ENCODE data around the gene PTPN2. TPM values are rescaled to one million over a fixed set of nuclear protein-coding genes. Genes with fewer than 3 reads are reported as not detected.

PTPN2 gene
- total and polyA plus RNA-seq, 2 of the 4 experiments (the other 2 are of a cell fraction), result 13.2 to 30.6 TPM

DNA sequence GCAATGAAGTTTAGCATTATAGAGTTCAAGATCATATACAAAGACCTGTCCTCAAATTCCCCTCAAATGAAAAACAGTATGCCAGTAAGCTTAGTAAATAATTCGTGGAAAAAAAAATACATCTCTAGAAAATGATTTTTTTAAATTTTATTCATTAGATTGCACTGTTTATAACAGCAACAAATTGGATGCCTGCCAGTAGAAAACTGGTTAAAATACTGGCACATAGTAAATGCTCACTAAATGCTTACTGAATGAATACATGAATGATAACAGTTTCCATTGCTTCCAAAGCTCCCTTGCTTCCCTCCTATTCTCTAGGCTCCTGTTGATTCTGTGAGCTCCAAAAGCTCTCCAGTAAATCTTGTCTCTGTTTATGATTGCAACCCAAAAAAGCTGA, 38.2 kb upstream of the PTPN2 start:
- no peak overlapping the region for H3K4me3 ChIP-seq (ENCODE audit: insufficient read depth, low read depth, low read length)
- TF ChIP-seq USF2 (IDR thresholded peaks at IDR 0.05; ENCODE audit: low read depth, low read length), result no peak
- no peak for TF ChIP-seq RCOR1 (IDR thresholded peaks at IDR 0.05; ENCODE audit: insufficient replicate concordance, low read length)
- no peak for TF ChIP-seq SMC3 (IDR thresholded peaks at IDR 0.05; ENCODE audit: low read depth, low read length)
- no peak for TF ChIP-seq FOS (IDR thresholded peaks at IDR 0.05; ENCODE audit: low read depth, low read length)
- TF ChIP-seq, protein P1, sequence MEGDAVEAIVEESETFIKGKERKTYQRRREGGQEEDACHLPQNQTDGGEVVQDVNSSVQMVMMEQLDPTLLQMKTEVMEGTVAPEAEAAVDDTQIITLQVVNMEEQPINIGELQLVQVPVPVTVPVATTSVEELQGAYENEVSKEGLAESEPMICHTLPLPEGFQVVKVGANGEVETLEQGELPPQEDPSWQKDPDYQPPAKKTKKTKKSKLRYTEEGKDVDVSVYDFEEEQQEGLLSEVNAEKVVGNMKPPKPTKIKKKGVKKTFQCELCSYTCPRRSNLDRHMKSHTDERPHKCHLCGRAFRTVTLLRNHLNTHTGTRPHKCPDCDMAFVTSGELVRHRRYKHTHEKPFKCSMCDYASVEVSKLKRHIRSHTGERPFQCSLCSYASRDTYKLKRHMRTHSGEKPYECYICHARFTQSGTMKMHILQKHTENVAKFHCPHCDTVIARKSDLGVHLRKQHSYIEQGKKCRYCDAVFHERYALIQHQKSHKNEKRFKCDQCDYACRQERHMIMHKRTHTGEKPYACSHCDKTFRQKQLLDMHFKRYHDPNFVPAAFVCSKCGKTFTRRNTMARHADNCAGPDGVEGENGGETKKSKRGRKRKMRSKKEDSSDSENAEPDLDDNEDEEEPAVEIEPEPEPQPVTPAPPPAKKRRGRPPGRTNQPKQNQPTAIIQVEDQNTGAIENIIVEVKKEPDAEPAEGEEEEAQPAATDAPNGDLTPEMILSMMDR (conservative IDR thresholded peaks at IDR 0.05; ENCODE audit: low read depth, low read length), result no peak
- no peak overlapping the region for H3K27ac ChIP-seq (ENCODE audit: insufficient read depth, low read length)
- no peak overlapping the region for H2BK5ac ChIP-seq (ENCODE audit: low read depth, low read length, poor library complexity, severe bottlenecking)
- H3K79me1 ChIP-seq (ENCODE audit: low read depth in 1 of 2, low read length in 2 of 2), result no peaks in the 10 kb centered on the region
- H2BK120ac ChIP-seq (ENCODE audit: low read depth, low read length), result no peak overlapping the region
- no peak overlapping the region for H4K5ac ChIP-seq (ENCODE audit: low read depth, low read length)
- in situ Hi-C loops (cut with MboI; ENCODE audit: low sequenced_read_pairs) (no loop called here), intact Hi-C loops (cut with micrococcal nuclease) (no loop called here), dilution Hi-C loops (cut with HindIII; ENCODE audit: low sequenced_read_pairs, unreplicated experiment) (no loop called here)
- ATAC-seq (ENCODE audit: low read depth), result no peak
- no peak overlapping the region for H2BK20ac ChIP-seq (ENCODE audit: low read depth, low read length)
- no peak overlapping the region for H2AK5ac ChIP-seq (ENCODE audit: low read depth, low read length)
- no TSS peak for BruUV-seq (replicated peaks)
- H3K9ac ChIP-seq (ENCODE audit: low read depth, low read length), result no peak overlapping the region
- no peak overlapping the region for H3K14ac ChIP-seq (replicated peaks; ENCODE audit: low read depth, low read length)
- no peak overlapping the region for H3K18ac ChIP-seq (ENCODE audit: low read depth, low read length)
- H3K36me3 ChIP-seq (ENCODE audit: control insufficient read depth, insufficient read depth, low read length), result no peaks in the 10 kb centered on the region
- H4K8ac ChIP-seq (ENCODE audit: low read depth in 2 of 2, low read length in 2 of 2), result no peak overlapping the region
- H2BK15ac ChIP-seq (ENCODE audit: low read depth, low read length), result no peak overlapping the region
- H3K56ac ChIP-seq (ENCODE audit: extremely low read depth, insufficient read depth, low read length), result no peak overlapping the region
- DNase-seq, result no peak
- ChIA-PET CTCF (interaction anchor here (0.9 to 1.0 kb wide), 2 partner anchors 13 to 97 kb away, joined by 3 to 4 read pairs; no protein-coding TSS in a partner anchor), POLR2A (ENCODE audit: unreplicated experiment) (no interaction called here)
- H3K9me3 ChIP-seq (ENCODE audit: control insufficient read depth, insufficient read depth, low read length), result no peaks in the 10 kb centered on the region
- H3K4me2 ChIP-seq (ENCODE audit: low read depth, low read length), result no peak overlapping the region
- H3K4ac ChIP-seq (ENCODE audit: low read depth, low read length), result no peak overlapping the region
- no peaks in the 10 kb centered on the region for H3K4me1 ChIP-seq (ENCODE audit: control insufficient read depth, insufficient read depth, low read length)
- H2AK9ac ChIP-seq (replicated peaks; ENCODE audit: low read depth, low read length, poor library complexity), result no peak overlapping the region
- WGBS, 2 experiments (ENCODE audit: extremely low coverage in 2 of 2, insufficient read length in 1 of 2), result no CpG with 5 or more reads among the region's 1 CpG
- no peak overlapping the region for H4K91ac ChIP-seq (ENCODE audit: insufficient read depth, low read depth, low read length)
- H3K9me1 ChIP-seq (ENCODE audit: insufficient read depth, low read length), result no peaks in the 10 kb centered on the region
- H3K27me3 ChIP-seq (ENCODE audit: control insufficient read depth, insufficient read depth, low read length), result no peaks in the 10 kb centered on the region; the same call in 1 of the 2 replicates
- H3K23ac ChIP-seq (ENCODE audit: low read depth, low read length), result no peak overlapping the region
- H4K20me1 ChIP-seq (ENCODE audit: insufficient read depth, low read length), result no peaks in the 10 kb centered on the region
- no peak overlapping the region for H2AFZ ChIP-seq (replicated peaks; ENCODE audit: low read length, poor library complexity)
